OCI-LY3 (cell line): ENCODE measurements around the gene COL6A2.

ENCODE experiments used
- H2AFZ ChIP-seq: fragments of 200-600, 300-600 bp; shearing (Covaris generic); 2 replicates; pipeline ENCODE4 v1.6.0; 2014; ENCODE audit warnings: antibody characterized with exemption, low read depth, low read length
- H3K27ac ChIP-seq: fragments of 200-600, 300-600 bp; sonication (generic); 2 replicates; pipeline ENCODE4 v1.5.1; 2014; ENCODE audit warnings: mild to moderate bottlenecking, low read length, moderate library complexity, mixed read lengths
- H3K27me3 ChIP-seq: fragments of 200-600, 300-600 bp; sonication (generic); 2 replicates; pipeline ENCODE4 v1.6.1; 2014; ENCODE audit warnings: low read depth, low read length, mixed read lengths
- H3K36me3 ChIP-seq: fragments of 200-600, 300-600 bp; sonication (generic); replicated peaks from 2 replicates; pipeline ENCODE3; 2014; ENCODE audit warnings: low read depth, low read length, mixed read lengths
- H3K4me1 ChIP-seq: fragments of 300-600, 200-600 bp; sonication (generic); 2 replicates; pipeline ENCODE4 v1.6.1; 2014; ENCODE audit warnings: low read length, mixed read lengths
- H3K4me2 ChIP-seq: fragments of 200-600, 300-600 bp; sonication (generic); 2 replicates; pipeline ENCODE4 v1.6.1; 2014; ENCODE audit warnings: low read length, mixed read lengths
- H3K4me3 ChIP-seq: fragments of 300-600, 200-600 bp; sonication (generic); 2 replicates; pipeline ENCODE4 v1.5.1; 2014; ENCODE audit warnings: antibody characterized with exemption, mild to moderate bottlenecking, low read length, moderate library complexity
- H3K79me2 ChIP-seq: fragments of 300-600, 200-600 bp; shearing (Covaris generic); 2 replicates; pipeline ENCODE4 v1.6.1; 2014; ENCODE audit warnings: mild to moderate bottlenecking, low read length, mixed read lengths
- H3K9ac ChIP-seq: fragments of 300-600, 200-600 bp; shearing (Covaris generic); 2 replicates; pipeline ENCODE4 v1.6.0; 2014; ENCODE audit warnings: mild to moderate bottlenecking, low read length, moderate library complexity
- H3K9me3 ChIP-seq: fragments of 200-600, 300-600 bp; shearing (Covaris generic); 2 replicates; pipeline ENCODE4 v1.6.1; 2014; ENCODE audit warnings: low read length, mixed read lengths; ENCODE audit not compliant: insufficient read depth
- H4K20me1 ChIP-seq: fragments of 200-600, 300-600 bp; sonication (generic); 2 replicates; pipeline ENCODE4 v1.6.1; 2016; ENCODE audit warnings: low read length, mixed read lengths; ENCODE audit not compliant: insufficient read depth
- EZH2phosphoT487 ChIP-seq: fragments of 200-600 bp; shearing (Covaris generic); IDR thresholded peaks from 2 replicates; pipeline ENCODE4 v1.6.1; 2018; ENCODE audit warnings: antibody characterized with exemption, mixed run types, low read depth
- TF ChIP-seq, protein P1 (sequence below): fragments of 200-600, 300-600 bp; sonication (generic); IDR thresholded peaks from 2 replicates; pipeline ENCODE4 v1.5.1; 2014; ENCODE audit warnings: antibody characterized with exemption, low read length, low read depth

Gene COL6A2

DNA sequence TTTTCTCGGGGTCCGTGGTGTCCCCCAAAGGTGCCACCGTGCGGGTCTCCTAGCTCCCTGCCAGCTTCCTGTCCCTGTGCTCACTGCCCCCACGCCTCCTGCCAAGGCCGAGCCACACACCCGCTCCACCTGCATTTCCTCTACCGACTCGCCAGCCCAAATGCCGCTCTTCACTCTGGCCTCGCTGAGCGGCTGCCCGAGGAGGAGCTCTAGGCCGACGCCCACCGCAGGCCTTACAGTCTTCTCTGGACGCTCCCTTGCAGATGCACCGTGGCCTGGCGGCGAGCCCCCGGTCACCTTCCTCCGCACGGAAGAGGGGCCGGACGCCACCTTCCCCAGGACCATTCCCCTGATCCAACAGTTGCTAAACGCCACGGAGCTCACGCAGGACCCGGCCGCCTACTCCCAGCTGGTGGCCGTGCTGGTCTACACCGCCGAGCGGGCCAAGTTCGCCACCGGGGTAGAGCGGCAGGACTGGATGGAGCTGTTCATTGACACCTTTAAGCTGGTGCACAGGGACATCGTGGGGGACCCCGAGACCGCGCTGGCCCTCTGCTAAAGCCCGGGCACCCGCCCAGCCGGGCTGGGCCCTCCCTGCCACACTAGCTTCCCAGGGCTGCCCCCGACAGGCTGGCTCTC, 31.1 kb downstream of the COL6A2 start:
- Histone ChIP-seq H3K9ac (no peak overlapping the region), H3K27ac (no peak overlapping the region), H3K4me3 (no peak overlapping the region), H3K27me3 (no peaks in the 10 kb centered on the region), H3K79me2 (no peaks in the 10 kb centered on the region), H4K20me1 (no peaks in the 10 kb centered on the region), H3K4me1 (no peaks in the 10 kb centered on the region), H3K4me2 (no peak overlapping the region), H3K36me3 (no peaks in the 10 kb centered on the region), H2AFZ (no peak overlapping the region), H3K9me3 (no peaks in the 10 kb centered on the region)
- no peak for TF ChIP-seq EZH2phosphoT487
- TF ChIP-seq, protein P1, sequence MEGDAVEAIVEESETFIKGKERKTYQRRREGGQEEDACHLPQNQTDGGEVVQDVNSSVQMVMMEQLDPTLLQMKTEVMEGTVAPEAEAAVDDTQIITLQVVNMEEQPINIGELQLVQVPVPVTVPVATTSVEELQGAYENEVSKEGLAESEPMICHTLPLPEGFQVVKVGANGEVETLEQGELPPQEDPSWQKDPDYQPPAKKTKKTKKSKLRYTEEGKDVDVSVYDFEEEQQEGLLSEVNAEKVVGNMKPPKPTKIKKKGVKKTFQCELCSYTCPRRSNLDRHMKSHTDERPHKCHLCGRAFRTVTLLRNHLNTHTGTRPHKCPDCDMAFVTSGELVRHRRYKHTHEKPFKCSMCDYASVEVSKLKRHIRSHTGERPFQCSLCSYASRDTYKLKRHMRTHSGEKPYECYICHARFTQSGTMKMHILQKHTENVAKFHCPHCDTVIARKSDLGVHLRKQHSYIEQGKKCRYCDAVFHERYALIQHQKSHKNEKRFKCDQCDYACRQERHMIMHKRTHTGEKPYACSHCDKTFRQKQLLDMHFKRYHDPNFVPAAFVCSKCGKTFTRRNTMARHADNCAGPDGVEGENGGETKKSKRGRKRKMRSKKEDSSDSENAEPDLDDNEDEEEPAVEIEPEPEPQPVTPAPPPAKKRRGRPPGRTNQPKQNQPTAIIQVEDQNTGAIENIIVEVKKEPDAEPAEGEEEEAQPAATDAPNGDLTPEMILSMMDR = no peak

DNA sequence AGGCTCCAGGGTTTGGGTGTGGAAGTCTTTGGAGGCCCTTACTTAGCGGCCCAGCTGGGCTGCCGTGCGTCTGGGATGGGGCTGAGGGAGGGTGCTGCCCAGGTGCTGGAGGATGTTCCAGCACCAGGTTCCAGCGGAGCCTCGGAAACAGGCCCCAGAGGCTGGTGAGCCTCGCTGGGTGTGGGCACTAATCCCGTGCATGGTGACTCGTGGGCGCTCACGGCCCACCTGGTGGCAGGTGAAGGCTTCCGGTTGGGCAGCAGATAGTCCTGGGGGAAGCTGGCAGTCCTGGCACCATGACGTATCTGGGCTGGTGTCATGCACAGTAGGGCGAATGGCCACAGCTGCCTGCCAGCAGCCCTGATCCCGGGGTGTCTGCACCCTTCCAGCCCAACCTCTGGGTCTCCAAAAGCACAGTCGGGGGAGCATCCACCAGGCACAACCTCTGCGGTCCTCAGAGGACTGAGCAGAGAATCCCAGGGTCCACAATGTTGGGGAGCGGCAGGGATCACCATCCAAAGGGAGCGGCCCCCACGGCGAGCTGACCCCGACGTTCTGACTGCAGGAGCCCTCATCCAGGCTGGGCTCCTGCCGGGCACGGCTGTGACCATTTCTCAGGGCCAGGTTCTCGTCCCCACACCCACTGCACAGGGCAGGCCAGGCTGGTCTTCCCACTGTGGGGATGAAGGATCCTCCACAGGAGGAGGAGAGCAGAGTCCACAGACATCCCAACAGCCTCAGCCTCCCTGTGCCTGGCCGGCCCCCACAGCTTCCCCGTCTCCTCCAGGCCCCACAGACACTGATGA, 32.1 kb downstream of the COL6A2 start:
- TF ChIP-seq, protein P1 = no peak
- TF ChIP-seq EZH2phosphoT487 = no peak
- Histone ChIP-seq H4K20me1 (no peaks in the 10 kb centered on the region), H3K27ac (no peak overlapping the region)

DNA sequence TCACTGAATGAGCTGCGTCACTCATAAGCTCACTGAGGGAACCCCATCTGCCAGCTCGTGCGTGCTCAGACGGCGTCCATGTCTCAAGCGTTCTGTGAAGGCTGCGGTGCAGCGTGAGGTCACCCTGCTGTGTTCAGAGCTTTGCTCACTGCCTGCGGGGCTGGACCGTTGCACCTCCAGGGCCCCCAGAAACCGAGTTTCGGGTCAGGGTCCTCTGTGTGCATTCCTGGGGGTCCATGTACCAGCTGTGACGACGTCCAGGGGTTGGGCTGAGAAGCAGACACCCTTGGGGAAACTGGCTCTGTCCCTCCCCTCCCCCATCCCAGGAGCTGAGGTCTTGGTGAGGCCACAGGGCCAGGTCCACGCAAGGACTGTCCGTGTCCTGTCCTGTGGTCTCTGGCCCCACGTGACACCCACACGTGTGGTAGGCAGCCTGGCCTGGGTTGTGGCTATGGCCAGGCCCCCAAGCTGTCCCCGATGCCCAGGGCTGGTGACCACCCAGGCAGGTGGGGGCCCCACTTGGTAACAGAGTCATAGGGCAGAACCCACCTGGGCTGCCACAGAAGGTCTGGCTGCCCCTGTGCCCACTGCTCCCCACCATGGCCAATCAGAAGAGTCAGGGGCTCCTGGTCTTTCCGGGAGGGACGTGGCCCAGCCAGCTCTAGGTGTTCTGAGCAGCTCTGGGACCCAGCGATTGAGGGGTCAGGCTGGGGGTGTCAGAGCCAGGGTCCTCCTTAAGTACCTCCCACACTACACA, 33.1 kb downstream of the COL6A2 start:
- Histone ChIP-seq H3K9ac (no peak overlapping the region), H3K27ac (no peak overlapping the region), H4K20me1 (no peaks in the 10 kb centered on the region), H3K27me3 (no peaks in the 10 kb centered on the region), H3K4me2 (no peak overlapping the region), H3K4me3 (no peak overlapping the region), H3K4me1 (no peaks in the 10 kb centered on the region), H3K79me2 (no peaks in the 10 kb centered on the region), H3K9me3 (no peaks in the 10 kb centered on the region), H2AFZ (no peak overlapping the region), H3K36me3 (no peaks in the 10 kb centered on the region)
- no peak for TF ChIP-seq EZH2phosphoT487
- TF ChIP-seq, protein P1 = no peak

More for the DNA sequence above, 32.1 kb downstream of the COL6A2 start:
- H3K4me1 ChIP-seq = no peaks in the 10 kb centered on the region
- no peaks in the 10 kb centered on the region for H3K36me3 ChIP-seq
- no peaks in the 10 kb centered on the region for H3K27me3 ChIP-seq
- no peaks in the 10 kb centered on the region for H3K79me2 ChIP-seq
- no peak overlapping the region for H3K4me2 ChIP-seq
- H3K4me3 ChIP-seq = no peak overlapping the region
- no peak overlapping the region for H3K9ac ChIP-seq
- no peaks in the 10 kb centered on the region for H3K9me3 ChIP-seq
- H2AFZ ChIP-seq = no peak overlapping the region

DNA sequence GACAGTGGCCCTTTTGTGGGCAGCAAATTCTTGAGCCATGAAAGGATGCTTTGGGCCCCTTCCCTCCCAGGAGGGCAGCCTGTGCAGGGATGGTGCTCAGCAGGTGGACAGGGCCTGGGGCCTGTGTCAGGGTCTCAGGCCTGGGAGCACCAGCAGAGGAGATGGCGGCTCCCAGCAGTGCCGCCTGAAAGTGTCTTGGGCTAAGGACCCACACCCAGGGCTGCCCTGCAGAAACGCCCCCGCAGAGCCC, 33.6 kb downstream of the COL6A2 start:
- H3K4me2 ChIP-seq = no peak overlapping the region
- H3K36me3 ChIP-seq = no peaks in the 10 kb centered on the region
- no peaks in the 10 kb centered on the region for H3K79me2 ChIP-seq
- H3K9ac ChIP-seq = no peak overlapping the region
- no peak overlapping the region for H3K27ac ChIP-seq
- H3K4me1 ChIP-seq = no peaks in the 10 kb centered on the region
- H3K4me3 ChIP-seq = no peak overlapping the region
- no peaks in the 10 kb centered on the region for H3K9me3 ChIP-seq
- H4K20me1 ChIP-seq = no peaks in the 10 kb centered on the region
- TF ChIP-seq EZH2phosphoT487 = no peak
- TF ChIP-seq, protein P1 = no peak
- no peak overlapping the region for H2AFZ ChIP-seq
- H3K27me3 ChIP-seq = no peaks in the 10 kb centered on the region
